ENCODE results near the gene IL2RG. TPM values are rescaled to one million over a fixed set of nuclear protein-coding genes. Genes with fewer than 3 reads are reported as not detected.

The IL2RG gene
- total RNA-seq, 1 experiment from 2014 or later, result not detected

DNA sequence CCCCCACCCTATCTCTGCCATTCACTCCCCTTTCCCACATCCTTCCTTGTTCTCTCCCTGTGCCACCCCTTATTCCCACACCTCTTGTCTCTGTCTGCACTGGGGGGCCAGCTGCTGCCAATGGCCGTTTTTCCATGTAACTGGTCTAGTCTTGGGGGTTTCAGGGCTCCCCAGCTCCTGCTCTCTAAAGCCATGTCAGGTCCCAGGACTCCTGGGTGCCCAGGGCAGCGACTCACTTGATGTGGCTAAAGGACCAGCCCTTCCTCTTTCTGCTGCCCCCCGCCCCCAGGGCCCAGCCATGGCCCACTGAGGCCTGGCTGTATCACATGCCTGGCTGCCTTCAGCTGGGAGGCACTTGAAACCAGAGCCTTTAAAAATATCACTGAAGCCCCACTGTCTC is 43.3 kb upstream of the IL2RG start:
- WGBS (ENCODE audit: extremely low coverage, insufficient read length, low lambda C conversion rate), result no CpG with 5 or more reads among the region's 3 CpGs
- H3K4me1 Mint-ChIP-seq, result no peaks in the 10 kb centered on the region
- no peak overlapping the region for H2BK120ac ChIP-seq (ENCODE audit: low read depth, low read length, poor library complexity, severe bottlenecking)
- no peak overlapping the region for H3T11ph ChIP-seq (ENCODE audit: low read length)
- H4K91ac ChIP-seq (ENCODE audit: insufficient read length, low read depth, low read length), result no peak overlapping the region
- no peak overlapping the region for H4K8ac ChIP-seq (replicated peaks; ENCODE audit: insufficient read length, low read depth, low read length)
- no peaks in the 10 kb centered on the region for H3K4me1 ChIP-seq (ENCODE audit: insufficient read depth, low read length)
- peaks cover 21% of the 10 kb centered on the region for H3K9me3 ChIP-seq (ENCODE audit: control insufficient read depth, low read depth, low read length)
- no peaks in the 10 kb centered on the region for H3K23me2 ChIP-seq (ENCODE audit: insufficient read length, low read depth, low read length, poor library complexity, severe bottlenecking)
- no peak overlapping the region for H2BK12ac ChIP-seq (ENCODE audit: insufficient read length, low read depth, low read length)
- H3K36me3 Mint-ChIP-seq (ENCODE audit: insufficient read depth in 1 of 3, low read depth in 3 of 3), result peaks cover 4 to 23% (median 17%) of the 10 kb centered on the region in 3 experiments
- H3K27me3 ChIP-seq (ENCODE audit: insufficient read depth, low read length), result no peaks in the 10 kb centered on the region
- no peaks in the 10 kb centered on the region for H3K79me1 ChIP-seq (ENCODE audit: insufficient read depth, low read depth, low read length, poor library complexity, severe bottlenecking)
- H3K56ac ChIP-seq (ENCODE audit: insufficient read length, low read depth, low read length), result no peak overlapping the region
- no peak overlapping the region for H3K27ac ChIP-seq (ENCODE audit: insufficient read length, low read depth, low read length)
- H3K9ac ChIP-seq (ENCODE audit: extremely low read depth, insufficient read length, low read length), result no peak overlapping the region
- H3K27me3 Mint-ChIP-seq (ENCODE audit: low read depth), result no peaks in the 10 kb centered on the region; the same call in none of the 2 replicates
- no peak overlapping the region for H2BK5ac ChIP-seq (ENCODE audit: insufficient read length, low read length)
- H2AK5ac ChIP-seq (ENCODE audit: insufficient read length, low read length), result no peak overlapping the region
- no peaks in the 10 kb centered on the region for H4K20me1 ChIP-seq (ENCODE audit: control insufficient read depth, insufficient read depth, insufficient read length)
- no peak overlapping the region for H3K18ac ChIP-seq (ENCODE audit: insufficient read length, low read depth, low read length)
- no peak overlapping the region for H3K14ac ChIP-seq (ENCODE audit: insufficient read depth, low read length)
- no peak for DNase-seq
- peaks cover 76 to 77% of the 10 kb centered on the region in 2 experiments for H3K9me3 Mint-ChIP-seq
- no peak overlapping the region for H2BK20ac ChIP-seq (ENCODE audit: low read depth, low read length, poor library complexity, severe bottlenecking)
- H3K4me3 Mint-ChIP-seq, result no peak overlapping the region
- H3K27ac Mint-ChIP-seq, result no peak overlapping the region
- H3K4me2 ChIP-seq (ENCODE audit: insufficient read depth, insufficient read length, low read length), result no peak overlapping the region
- H2BK15ac ChIP-seq (ENCODE audit: low read depth, low read length), result no peak overlapping the region
- H3K4ac ChIP-seq (ENCODE audit: low read depth, low read length), result no peak overlapping the region
- no peaks in the 10 kb centered on the region for H3K79me2 ChIP-seq (ENCODE audit: insufficient read depth, low read length)
- no peak overlapping the region for H3K23ac ChIP-seq (ENCODE audit: insufficient read length, low read depth, low read length)
- no peak overlapping the region for H4K5ac ChIP-seq (ENCODE audit: insufficient read length, low read depth, low read length)
- H2AFZ ChIP-seq (ENCODE audit: low read length), result no peak overlapping the region
- TF ChIP-seq, protein P1, sequence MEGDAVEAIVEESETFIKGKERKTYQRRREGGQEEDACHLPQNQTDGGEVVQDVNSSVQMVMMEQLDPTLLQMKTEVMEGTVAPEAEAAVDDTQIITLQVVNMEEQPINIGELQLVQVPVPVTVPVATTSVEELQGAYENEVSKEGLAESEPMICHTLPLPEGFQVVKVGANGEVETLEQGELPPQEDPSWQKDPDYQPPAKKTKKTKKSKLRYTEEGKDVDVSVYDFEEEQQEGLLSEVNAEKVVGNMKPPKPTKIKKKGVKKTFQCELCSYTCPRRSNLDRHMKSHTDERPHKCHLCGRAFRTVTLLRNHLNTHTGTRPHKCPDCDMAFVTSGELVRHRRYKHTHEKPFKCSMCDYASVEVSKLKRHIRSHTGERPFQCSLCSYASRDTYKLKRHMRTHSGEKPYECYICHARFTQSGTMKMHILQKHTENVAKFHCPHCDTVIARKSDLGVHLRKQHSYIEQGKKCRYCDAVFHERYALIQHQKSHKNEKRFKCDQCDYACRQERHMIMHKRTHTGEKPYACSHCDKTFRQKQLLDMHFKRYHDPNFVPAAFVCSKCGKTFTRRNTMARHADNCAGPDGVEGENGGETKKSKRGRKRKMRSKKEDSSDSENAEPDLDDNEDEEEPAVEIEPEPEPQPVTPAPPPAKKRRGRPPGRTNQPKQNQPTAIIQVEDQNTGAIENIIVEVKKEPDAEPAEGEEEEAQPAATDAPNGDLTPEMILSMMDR (conservative IDR thresholded peaks at IDR 0.05), result no peak
